ENCODE results near the gene MBP.

MBP gene

DNA sequence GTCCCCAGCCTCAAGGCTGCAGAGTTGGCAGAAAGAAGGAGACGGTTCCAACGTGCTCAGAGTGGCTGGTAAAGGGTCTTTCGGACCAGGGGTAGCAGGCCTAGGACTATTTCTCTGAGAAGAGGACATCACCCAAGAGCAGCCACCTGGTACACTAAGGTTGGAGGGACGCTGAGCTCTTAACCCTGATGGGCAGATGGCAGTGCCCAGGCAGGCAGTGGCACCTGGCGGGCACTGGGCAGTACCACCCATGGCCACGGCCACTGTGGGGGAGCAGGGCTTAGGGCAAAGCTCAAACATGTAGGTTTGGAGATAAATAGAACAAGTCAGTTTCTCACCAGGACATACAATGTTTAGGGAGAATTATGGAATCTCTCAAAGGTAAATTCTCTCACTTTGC is 53.5 kb downstream of the MBP start:
- no peak for FAIRE-seq

DNA sequence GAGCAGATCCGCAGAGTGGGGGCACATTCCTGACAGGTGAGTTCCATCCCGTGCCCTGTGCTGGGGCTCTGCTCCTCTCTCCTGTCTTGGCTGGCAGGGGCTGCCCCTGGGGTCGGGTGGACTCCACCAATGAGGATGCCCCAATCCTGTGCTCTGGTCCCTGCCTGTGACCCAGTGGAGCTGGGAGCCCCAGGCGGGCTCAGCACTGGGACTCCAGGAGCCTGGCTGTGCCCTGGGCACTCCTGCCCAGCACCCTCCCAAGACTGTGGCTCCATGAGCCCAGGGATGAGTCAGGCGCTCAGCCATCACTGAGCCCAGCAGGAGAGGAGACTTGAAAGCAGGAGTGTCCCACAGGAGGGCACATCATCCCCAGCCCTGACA is 53.9 kb downstream of the MBP start:
- FAIRE-seq, result no peak

DNA sequence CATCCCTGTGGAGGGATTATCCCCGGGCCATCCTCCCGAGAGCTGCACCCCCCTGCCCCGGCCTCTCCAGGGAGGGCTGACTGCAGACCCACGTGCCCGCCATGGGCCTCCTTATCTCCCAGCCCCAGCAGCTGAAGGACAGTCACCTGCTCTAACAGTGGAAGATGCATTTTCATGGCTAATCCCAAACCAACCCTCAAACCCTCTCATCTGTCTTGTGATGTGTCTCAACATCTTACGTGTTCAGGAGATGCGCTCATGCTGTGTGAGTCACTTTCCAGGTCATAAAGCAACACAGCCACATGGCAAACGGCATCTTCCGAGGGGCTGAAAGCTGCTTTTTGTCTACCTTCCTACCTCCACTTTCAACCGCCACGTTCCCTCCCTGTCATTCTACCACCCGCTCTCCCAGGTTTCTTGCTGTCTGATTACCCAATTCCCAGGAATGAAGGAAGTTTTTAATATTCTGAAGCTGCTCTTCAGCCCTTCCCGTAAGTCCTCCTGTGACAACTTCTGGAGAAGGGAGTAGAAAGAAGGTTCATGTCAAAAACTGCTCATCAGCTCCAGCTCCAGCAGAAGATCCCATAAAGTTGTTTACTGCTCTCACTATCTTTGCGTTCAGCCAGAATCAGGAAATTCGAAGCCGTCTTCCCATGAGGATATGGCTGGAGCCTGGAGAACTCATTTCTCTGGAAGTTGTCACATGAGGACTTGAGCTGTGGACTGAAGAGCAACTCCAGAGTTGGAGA is 54.5 kb downstream of the MBP start:
- FAIRE-seq, result no peak

DNA sequence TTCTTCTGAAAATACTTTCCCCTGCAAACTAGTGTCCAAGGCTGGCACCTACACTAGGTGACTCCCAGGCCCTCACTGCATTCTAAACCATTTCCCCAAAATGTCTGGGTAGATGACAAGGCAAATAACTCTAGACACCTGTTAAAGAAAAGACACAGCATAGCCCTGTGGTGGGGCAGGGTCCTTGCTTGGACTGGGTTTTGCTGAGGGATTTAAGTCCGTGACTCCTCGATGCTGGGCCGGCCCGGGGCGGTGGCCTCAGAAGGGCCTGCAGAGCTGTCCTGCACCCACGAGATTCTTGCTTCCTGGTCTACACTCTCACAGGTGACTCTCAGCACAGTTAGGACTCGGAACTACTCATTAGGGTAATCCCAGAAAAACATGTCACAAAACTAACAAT is 55.2 kb downstream of the MBP start:
- FAIRE-seq, result no peak

DNA sequence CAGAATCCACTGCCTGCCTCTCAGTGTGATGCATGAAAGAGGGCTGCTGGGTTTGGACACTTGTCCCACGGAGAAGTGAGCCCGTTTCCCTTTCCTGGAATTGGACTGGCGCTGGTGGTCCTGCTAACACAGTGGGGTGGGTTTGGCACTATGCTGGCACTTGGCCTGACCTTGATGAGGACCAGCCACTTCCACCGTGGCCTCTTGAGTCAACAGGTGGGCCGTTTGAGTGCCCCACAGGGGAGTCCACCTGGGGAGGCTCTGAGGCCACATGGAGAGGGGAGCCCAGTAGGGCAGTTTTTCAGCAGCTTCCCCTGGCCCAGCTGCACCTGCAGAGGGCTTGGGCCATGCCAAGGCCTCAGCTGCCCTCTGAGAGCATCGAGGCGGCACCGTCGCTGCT is 56.5 kb downstream of the MBP start:
- no peak for FAIRE-seq

DNA sequence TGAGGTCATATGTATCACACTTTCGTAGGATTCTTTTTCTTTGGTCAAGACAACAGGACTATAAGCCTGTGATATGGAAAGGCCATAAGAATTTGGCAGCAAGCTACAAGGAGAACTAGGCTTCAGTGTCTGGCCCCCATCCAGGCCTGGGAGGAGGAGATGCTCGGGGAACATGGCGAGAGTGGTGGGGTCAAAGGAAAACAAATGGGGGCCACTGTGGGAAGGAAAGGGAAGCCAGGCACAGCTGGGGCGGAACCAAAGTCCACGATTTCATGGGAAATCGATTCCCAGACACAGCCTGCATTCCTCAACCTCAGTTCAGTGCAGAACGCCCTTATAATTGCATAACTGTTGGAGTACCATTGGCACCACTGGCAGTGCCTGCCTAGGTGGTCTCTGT is 58.2 kb downstream of the MBP start:
- no peak for FAIRE-seq

DNA sequence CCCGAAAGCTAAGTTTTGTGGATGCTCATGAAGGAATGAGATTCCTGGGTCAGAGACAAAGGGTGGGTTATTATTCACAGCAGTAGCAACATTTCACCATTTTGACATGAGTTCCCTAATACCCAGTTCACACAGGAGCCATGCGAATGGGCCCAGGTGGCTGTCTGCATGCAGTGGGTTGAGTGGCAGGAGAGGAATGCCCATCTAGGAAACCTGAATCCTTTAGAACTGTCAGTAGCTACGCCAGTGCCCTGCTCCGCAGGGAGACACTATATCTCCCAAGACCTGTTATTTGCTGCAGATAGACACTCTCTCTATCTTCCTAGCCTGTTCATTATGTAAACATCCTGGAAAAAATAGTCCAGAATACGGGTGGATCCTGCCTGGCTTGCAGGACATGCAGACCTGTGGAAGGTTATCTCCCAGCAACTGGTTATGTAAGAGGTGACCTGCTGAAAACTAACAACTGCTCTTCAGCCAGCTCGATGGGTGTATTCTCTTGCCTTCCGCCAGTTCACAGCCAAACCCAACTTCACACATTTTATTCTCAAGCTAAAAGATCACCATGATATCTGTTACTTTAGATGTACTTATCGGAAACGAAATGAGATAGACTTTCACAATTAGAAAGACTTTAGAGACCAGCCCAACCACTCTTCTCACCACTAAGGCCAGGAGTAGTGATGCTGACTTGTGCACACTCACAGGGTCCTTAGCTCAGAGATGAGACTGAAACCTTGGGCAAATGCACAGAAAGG is 59.1 kb downstream of the MBP start:
- no peak for FAIRE-seq

DNA sequence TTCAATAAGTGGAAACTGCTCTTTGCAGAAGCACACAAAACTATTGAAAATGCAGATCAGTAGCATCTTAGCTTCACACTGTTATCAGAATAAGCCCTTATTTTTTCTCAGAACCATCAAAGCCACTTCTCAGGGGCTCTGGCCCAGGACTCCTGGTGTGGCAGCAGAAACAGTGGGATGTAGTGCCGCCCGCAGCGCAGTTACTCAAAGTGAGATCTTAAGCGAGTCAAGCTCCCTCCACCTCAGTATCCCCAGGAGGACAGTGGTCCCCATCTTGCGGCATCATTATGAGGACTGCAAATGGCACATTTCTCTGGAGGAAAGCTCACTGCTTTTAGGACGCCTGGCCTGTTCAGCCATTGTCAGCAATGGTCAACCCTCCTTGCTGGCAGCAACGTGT is 60.0 kb downstream of the MBP start:
- no peak for FAIRE-seq

DNA sequence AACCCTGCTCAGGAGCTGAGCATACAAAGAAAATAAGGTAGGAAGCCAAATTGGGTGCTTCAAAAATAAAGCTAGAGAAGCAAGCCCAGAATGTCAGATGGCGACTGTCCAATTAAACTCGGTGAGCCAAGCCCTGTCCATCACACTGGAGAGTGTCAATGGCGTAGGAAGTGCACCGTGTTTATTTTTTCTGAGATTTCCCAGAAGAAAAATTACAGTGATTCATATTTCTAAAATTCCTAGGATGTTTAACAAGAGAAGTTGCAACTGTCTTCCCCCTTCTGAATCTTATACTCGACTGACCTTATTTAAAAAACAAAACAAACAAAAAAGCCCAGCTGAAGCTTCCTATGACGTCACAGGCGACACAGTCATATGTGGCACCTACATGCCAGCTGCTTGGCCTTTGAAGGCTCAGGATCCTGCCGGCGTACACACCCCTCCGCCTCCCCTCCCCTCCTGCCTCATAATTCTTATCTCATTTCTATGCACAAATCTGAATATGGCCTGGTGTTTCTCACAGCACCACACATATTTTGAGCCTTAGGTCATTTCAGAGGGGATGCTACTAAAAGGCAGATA is 60.8 kb downstream of the MBP start:
- no peak for FAIRE-seq

DNA sequence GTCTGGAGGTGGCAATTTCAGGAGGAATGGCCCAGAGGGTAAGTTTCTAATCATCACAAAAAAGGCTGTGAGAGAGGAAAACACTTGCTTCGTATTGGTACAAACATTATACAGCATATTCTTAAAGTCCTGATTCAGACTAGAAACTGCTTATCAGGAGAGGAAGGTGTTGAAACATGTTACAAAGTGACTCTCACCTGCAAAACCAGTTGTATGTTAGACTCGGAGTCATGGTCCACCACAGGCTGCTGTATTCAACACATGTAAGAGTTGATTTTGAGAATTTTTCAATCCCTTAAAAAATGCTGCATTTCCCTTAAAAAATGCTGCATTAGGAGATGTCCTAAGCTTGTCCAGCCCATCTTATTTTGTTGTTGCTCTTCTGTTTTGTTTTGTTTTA is 61.5 kb downstream of the MBP start:
- FAIRE-seq, result no peak

DNA sequence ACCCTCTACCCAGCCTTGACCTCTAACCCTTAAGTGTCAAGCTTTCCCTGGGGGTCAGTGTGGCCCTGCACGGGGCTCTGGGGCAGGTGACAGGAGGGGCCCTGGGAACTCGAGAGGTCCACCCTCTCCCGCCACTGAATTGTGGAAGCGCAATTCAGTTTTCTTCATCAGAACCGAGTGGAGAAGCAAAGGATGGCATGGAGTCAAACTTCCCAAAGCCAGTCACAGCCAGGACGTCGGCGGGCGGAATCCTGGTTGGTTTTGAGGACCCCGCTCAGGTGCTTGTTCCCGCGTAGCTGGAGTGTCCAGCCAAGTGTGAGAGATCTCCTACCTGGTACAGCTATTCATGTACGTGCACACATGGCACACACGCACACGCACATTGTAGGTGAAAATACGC is 62.0 kb downstream of the MBP start:
- no peak for FAIRE-seq

DNA sequence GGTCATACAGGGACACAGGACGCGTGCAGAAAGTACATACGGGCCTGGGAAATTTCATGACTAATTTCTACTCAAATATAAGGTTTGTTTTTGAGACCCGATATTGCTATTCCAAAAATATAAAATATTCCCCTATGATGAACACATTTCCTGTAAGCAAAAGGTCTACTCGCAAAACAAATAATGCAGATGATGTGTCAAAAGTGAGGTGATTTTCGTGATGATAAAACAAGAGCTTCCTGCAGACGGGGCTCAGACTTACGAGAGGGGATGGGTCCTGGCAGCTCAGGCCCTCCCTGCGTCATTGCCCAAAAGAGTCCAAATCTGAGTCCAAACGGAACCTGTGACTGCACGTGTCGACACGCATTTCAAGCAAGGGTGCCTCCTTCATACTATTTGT is 62.7 kb downstream of the MBP start:
- FAIRE-seq, result no peak

DNA sequence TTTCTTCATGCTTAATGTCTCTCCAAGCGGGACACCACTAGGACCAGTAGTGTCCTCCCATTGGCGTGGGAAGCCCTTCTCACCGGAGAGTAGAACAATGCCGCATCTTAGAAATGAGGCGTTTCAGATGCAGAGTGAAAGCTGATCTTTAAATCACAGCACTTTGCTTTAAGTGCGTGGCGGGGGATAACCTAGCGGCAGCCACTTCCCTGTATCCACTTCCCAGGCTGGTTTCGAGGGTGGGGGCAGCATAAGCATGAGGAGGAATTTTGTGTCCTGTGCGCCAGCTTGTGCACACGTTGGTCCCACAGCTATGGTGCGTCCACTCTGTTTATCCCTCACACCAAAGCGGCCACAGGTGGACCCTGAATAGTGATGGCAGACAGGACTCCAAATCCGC is 63.1 kb downstream of the MBP start:
- no peak for FAIRE-seq

DNA sequence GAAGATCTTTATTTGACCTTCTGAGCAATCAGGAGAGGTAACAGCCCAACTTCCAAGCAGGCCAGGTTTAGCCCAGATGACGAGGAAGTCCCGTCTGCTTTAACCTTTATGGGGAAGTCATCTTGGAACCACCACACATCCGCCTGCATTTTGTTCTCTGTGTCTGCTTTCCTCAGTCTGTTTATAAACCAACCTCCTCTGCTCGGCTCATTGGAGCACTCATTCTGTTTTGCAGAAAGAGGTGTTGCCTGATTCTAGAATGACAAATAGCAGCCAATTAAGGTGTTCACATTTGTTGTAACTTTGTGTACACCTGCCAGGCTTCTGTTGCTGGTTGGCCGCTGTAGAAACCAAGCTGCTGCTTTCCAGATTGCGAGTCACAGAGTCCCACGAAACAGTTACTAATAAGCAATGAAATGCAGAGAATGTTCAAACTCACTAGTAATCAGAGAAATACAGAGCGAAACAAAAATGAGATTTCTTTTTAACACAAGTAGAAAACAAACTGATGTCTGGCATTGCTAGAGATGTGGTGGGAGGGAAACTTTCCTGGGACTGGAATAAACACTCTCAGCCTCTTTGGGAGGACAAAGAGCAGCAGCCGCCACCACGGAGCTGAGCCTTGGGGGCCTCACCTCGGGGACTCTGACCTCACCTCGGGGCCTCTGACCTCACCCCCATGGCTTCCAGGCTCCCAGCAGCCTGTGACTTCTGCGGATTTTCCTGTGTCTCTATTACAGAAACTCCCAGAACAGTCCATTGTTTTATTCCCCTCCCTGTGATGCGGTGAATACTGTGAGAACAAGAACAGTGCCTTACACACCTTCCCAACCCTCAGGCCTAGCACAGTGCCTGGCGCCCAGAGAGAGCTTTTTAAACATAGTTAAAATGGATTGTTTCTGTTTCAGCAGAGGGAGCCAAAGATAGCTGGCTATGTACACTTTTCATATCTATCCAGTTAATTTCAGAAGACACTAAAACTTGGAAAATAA is 64.0 kb downstream of the MBP start:
- no peak for FAIRE-seq

DNA sequence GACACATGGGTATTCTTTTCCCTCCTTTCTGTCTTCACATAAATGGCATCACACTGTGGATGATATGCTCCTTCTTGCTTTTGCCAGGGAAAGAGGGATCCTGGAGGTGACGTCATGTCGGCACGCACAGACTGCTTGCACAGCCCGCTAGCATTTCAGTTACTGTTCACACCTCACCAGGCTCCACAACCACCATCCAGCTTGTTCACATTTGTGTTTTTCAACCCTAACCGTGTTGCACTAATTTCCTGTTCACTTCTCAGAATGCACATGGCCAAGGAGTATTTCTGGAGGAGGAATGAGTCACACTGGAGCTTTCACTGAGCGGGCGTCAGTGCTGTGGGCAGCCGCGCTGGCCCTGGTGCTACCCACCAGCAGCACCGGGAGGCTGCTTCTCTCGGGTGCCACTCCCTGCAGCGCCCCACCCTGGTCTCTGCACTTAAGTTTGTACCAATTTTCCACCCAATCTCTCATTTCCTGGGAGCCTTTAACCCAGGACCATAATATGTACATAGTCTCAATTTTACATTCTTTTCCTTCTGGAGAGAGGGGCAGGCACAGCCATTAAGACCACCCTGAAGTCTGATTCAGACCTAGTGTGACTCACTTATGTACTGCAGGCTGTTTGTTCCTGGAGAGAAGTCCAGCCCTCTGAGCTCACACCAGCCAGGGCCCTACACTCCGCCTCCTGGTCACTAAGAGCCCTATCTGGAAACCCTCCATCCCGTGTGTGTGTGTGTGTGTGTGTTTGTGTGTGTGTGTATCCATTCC is 65.1 kb downstream of the MBP start:
- no peak for FAIRE-seq

DNA sequence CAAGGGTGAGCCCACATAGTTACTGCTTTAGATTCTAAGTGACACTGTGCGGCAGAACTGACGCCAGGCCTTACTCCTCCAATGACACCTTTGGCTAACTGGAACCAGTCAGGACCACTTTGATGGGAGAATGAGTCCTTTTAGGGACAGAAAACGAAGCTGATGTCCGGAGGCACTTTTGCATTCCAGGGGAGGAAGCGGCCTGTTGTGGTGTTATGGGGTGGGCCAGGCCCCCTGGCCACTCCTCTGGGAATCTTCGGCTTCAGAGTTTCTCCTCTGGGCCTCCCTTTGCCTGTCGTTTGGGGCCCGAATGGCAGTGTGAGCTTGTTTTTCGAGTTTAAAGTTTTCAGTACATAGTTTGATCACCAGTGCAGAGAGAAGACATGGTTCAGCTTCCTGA is 65.9 kb downstream of the MBP start:
- no peak for FAIRE-seq

DNA sequence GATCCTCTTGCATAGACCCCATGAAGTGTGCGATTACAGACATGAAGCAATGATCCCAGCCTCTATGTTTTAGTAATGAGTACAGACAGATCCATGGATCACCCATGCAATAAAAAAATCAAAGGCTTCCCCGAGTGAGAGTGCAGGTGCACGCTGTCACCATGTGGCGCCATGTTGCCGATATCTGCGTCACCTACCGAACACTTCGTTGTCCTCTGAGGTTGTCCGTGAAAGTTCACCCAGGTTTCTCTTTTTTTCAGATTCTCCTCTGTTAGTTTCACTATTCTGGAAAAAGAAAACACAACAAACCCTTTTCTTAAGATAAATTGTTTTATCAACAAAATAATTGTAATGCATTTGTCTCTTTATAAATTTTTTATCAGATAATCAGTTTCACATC is 66.5 kb downstream of the MBP start:
- no peak for FAIRE-seq

DNA sequence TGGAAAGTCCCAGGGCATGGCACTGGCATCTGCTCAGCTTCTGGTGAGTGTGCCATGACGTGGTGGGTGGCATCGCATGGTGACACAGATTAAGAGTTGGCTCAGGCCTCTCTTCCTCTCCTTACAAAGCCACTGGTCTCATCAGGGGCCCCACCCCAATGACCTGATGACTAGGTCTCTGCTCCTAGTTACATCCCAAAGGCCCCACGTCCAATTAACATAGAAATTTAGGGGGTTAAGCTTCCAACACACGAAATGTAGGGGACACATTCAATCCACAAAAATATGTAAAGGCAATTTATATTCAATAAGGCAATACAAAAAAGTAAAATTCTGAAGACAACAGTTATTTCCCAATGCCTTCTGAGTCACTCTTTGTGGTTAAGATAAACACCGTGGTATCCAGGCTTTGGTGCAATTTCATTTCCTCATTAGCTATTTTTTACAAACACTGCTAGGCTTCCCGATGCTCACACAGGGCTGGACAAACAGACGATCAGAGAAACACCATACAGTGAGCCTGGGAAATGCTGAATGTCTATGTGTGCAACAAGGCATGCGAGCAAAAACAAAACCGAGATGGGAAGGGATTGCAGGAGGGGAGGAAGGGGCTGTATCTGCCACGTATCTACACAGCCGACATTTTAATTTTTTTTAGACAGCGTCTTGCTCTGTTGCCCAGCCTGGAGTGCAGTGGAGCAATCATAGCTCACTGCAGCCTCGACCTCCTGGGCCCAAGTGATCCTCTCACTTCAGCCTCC is 67.2 kb downstream of the MBP start:
- FAIRE-seq, result no peak

DNA sequence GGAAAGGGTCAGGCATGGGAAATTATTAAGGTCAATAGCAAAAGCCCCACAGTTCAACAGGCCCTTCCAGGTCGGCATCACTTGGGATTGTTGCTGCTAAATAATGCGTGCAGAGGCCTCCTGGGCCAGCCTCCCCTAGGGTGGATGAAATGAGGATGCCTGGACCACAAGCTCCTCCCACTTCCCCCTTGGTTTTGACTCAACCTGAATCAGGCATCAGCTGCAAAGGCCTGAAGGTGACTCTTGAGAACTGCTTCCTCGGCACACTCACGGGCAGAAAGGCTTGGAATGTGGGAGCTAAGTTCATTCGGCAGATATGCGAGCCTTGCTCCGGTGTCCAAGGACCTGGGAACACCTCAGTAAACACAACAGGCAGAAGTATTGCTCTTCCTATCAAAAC is 69.3 kb downstream of the MBP start:
- FAIRE-seq, result no peak

DNA sequence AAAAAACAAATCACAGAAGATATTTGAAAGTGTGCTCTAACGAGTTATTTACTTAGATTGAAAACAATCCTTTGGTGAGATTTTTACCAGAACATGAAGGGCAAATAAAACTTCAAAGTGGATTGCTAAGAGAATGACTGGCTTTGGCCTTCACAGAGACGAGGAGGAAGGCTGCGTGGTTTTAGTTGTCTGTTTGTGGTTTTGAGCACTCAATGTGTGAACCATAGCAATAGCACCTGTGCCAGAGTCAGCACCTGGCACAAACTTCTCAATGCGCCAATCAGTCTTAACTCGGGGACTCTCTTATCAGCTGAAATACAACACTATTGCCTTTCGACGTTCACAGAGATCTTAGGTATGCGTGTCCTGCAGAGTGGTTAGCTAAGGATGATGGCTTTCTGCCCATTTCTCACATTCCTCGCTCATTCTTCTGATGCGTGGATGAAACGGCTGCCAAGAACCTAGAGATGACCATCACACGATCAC is 70.0 kb downstream of the MBP start:
- no peak for FAIRE-seq

DNA sequence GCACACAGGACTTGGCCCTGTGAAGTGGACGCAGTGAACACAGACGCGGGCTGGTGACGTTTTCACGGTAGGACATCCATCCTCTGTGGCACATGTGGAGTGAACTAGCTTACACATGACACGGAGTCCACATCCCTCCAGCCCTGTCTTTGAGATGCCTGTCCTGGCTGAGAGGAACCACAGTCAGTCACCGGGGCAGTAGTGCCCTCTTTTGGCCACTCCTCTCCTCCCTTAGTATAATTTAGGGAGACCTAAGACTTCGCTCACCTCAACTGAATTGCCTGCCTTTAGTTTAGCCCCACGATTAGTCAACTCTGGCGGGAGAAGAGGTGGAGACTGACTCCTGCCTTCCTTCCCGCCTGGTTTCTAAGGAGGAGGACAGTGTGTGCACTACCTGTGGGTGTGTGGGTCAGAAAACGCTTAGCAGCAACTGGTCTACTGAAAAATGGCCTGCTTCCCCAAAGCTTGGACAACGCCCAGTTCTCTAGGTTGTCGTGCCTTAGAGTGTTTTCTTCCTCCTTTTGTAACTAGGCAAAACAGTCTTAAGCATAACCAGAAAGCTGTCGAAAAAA is 70.6 kb downstream of the MBP start:
- FAIRE-seq, result no peak

Data from G401.6 (cell line).